Transverse colon (tissue), 4 donors: Measurements from ENCODE around the gene NKX2-3.

Source experiments
- EP300 ChIP-seq: sonication (generic); formaldehyde crosslinking; IDR thresholded peaks from one replicate; pipeline ENCODE4 v1.6.1; 2017; ENCODE audit warnings: antibody characterized with exemption, low read depth
- POLR2AphosphoS5 ChIP-seq, 3 donors: sonication (generic); formaldehyde crosslinking; IDR thresholded peaks; one replicate each; pipeline ENCODE4 v1.6.1; 2016; ENCODE audit warnings: antibody characterized with exemption in 3 of 3
- TF ChIP-seq, protein P1 (sequence below), 5 experiments: fragments of 200-600 bp in 3 of 5; fragments of 450-650 bp in 2 of 5; sonication (generic) in 3 of 5; IDR thresholded peaks; 1 replicate in 2 of 5; 2 replicates in 3 of 5; pipeline ENCODE4 v1.5.1; 2016 to 2017; ENCODE audit warnings: antibody characterized with exemption in 5 of 5, inconsistent platforms in 3 of 5, mild to moderate bottlenecking in 2 of 5, moderate library complexity in 1 of 5

DNA sequence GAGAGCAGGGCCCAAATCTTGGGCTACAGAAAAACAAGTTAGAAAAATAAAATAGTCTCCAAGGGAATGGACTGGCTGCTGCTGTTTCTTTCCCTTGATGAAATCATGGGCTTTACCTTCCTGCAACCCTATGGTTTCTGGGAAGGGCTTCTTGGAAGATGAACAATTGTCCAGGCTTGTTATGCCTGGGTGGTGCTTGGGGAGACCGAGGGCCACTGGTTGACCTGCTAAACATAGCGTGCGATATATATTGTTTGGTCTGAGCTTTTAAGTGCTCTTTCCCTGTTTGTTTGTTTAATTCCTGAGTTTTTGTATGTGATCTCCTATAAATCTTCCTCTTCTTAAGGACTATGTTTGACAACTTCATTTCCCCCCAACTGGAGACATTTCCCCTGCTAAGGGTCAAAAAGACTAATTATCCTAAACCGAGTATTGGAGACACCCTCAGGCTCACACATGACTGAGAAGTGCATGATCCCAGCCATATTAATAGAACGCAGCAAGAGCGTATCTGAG is 49.6 kb downstream of the NKX2-3 start:
- TF ChIP-seq, protein P1, sequence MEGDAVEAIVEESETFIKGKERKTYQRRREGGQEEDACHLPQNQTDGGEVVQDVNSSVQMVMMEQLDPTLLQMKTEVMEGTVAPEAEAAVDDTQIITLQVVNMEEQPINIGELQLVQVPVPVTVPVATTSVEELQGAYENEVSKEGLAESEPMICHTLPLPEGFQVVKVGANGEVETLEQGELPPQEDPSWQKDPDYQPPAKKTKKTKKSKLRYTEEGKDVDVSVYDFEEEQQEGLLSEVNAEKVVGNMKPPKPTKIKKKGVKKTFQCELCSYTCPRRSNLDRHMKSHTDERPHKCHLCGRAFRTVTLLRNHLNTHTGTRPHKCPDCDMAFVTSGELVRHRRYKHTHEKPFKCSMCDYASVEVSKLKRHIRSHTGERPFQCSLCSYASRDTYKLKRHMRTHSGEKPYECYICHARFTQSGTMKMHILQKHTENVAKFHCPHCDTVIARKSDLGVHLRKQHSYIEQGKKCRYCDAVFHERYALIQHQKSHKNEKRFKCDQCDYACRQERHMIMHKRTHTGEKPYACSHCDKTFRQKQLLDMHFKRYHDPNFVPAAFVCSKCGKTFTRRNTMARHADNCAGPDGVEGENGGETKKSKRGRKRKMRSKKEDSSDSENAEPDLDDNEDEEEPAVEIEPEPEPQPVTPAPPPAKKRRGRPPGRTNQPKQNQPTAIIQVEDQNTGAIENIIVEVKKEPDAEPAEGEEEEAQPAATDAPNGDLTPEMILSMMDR (IDR thresholded peaks at IDR 0.05): no peak
- no peak for TF ChIP-seq POLR2AphosphoS5 (IDR thresholded peaks at IDR 0.05)
- TF ChIP-seq EP300: no peak
